Activated CD4-positive, alpha-beta T cell treated with anti-CD3 and anti-CD28 coated beads for 36 hours (primary cell): ENCODE results near the gene ZNF155. TPM values are rescaled to one million over a fixed set of nuclear protein-coding genes. Genes with fewer than 3 reads are reported as not detected.

Experiments
- total RNA-seq, 2 experiments: library from RNA; stranded (reverse); gene quantifications; one replicate each; pipeline ENCODE4 v1.2.3, GENCODE V29; 2021

ZNF155 gene
- total RNA-seq, 2 experiments from 2014 or later = 4.5 to 6.0 TPM

Other genes with a start within 250 kb of the ZNF155 start
- 10 to 100 TPM; 64.4 to 65.2 TPM for gene SMG9, start 229.2 kb upstream of the ZNF155 start, total RNA-seq
- 100 to 1,000 TPM; 103 to 110 TPM for gene KCNN4, start 203.2 kb upstream of the ZNF155 start, total RNA-seq
- 1 to 10 TPM in 1 of 2 experiments, under 1 TPM in 1; 0.86 to 1.2 TPM for gene LYPD5, start 181.7 kb upstream of the ZNF155 start, total RNA-seq
- 1 to 10 TPM; 5.4 to 6.8 TPM for gene ZNF283, start 156.9 kb upstream of the ZNF155 start, total RNA-seq
- 1 to 10 TPM; 2.4 to 3.0 TPM for gene ZNF404, start 100.2 kb upstream of the ZNF155 start, total RNA-seq
- 10 to 100 TPM in 1 of 2 experiments, 1 to 10 TPM in 1; 9.6 to 12.1 TPM for gene ZNF45, start 48.9 kb upstream of the ZNF155 start, total RNA-seq
- 1 to 10 TPM; 1.8 to 1.9 TPM for gene ZNF221, start 33.0 kb upstream of the ZNF155 start, total RNA-seq
- 1 to 10 TPM; 3.0 to 3.8 TPM for gene ZNF230, start 18.8 kb downstream of the ZNF155 start, total RNA-seq
- 1 to 10 TPM; 1.5 to 2.9 TPM for gene ZNF222, start 41.2 kb downstream of the ZNF155 start, total RNA-seq
- under 1 TPM; 0.63 to 0.82 TPM for gene ZNF223, start 67.8 kb downstream of the ZNF155 start, total RNA-seq
- 1 to 10 TPM; 2.1 TPM for gene ZNF284, start 88.0 kb downstream of the ZNF155 start, total RNA-seq
- 10 to 100 TPM; 12.6 to 13.9 TPM for gene ZNF224, start 110.2 kb downstream of the ZNF155 start, total RNA-seq
- 1 to 10 TPM; 2.6 to 3.1 TPM for gene ZNF225, start 129.2 kb downstream of the ZNF155 start, total RNA-seq
- gene ZNF234, start 157.4 kb downstream of the ZNF155 start, total RNA-seq = 10 to 100 TPM in 1 of 2 experiments, 1 to 10 TPM in 1; 7.9 to 10.4 TPM
- 10 to 100 TPM; 11.3 to 15.2 TPM for gene ZNF226, start 180.9 kb downstream of the ZNF155 start, total RNA-seq
- gene ZNF227, start 228.3 kb downstream of the ZNF155 start, total RNA-seq = 10 to 100 TPM; 19.4 to 20.6 TPM